Fibroblast of gingiva (primary cell): ENCODE data around the gene RASA3.
"Not testable (repeated sequence)": the region's sequence is repeated elsewhere in the genome, so short reads cannot be mapped to it uniquely, and the experiment has no call there.

Experiments used
- DNase-seq: peaks from one replicate; pipeline ENCODE4 v3.0.0-alpha.2; 2011; ENCODE audit warnings: low read depth

Gene RASA3

GRCh38 chr13:114155926-114156883, 23.8 kb upstream of the RASA3 start:
- DNase-seq, result no peak

- DNase-seq, result no peak
These were observed 22.9 kb upstream of the RASA3 start for GRCh38 chr13:114155320-114155719.

GRCh38 chr13:114154476-114154875, 22.1 kb upstream of the RASA3 start:
- DNase-seq, result no peak

- DNase-seq, result no peak
These were observed 21.2 kb upstream of the RASA3 start for GRCh38 chr13:114153485-114154080.

GRCh38 chr13:114152831-114153371, 20.5 kb upstream of the RASA3 start:
- peak; percentile 69 for DNase-seq

- DNase-seq, result no peak
These were observed 19.8 kb upstream of the RASA3 start for GRCh38 chr13:114152285-114152645.

GRCh38 chr13:114151565-114152284, 19.3 kb upstream of the RASA3 start:
- no peak for DNase-seq

GRCh38 chr13:114151031-114151430, 18.6 kb upstream of the RASA3 start:
- DNase-seq, result no peak

GRCh38 chr13:114149774-114150740, 17.6 kb upstream of the RASA3 start:
- DNase-seq, result no peak

GRCh38 chr13:114148886-114149285, 16.5 kb upstream of the RASA3 start:
- DNase-seq, result not testable (repeated sequence)

- no peak for DNase-seq
These were observed 16.1 kb upstream of the RASA3 start for GRCh38 chr13:114148521-114148855.

GRCh38 chr13:114147803-114148520, 15.5 kb upstream of the RASA3 start:
- no peak for DNase-seq

- no peak for DNase-seq
These were observed 14.2 kb upstream of the RASA3 start for GRCh38 chr13:114146629-114147028.

GRCh38 chr13:114146173-114146572, 13.8 kb upstream of the RASA3 start:
- DNase-seq, result no peak

GRCh38 chr13:114145722-114146121, 13.3 kb upstream of the RASA3 start:
- DNase-seq, result no peak

GRCh38 chr13:114145256-114145655, 12.8 kb upstream of the RASA3 start:
- no peak for DNase-seq

- no peak for DNase-seq
These were observed 12.3 kb upstream of the RASA3 start for GRCh38 chr13:114144606-114145244.

GRCh38 chr13:114143806-114144605, 11.6 kb upstream of the RASA3 start:
- no peak for DNase-seq
